HEK293T (cell line): Measurements from ENCODE around the gene SLC13A3.

ENCODE experiments used
- ARNT ChIP-seq: fragments of 450-650 bp; IDR thresholded peaks from 2 replicates; pipeline ENCODE4 v1.6.1; 2017; ENCODE audit warnings: mild to moderate bottlenecking
- ELF4 ChIP-seq: fragments of 450-650 bp; IDR thresholded peaks from 2 replicates; pipeline ENCODE4 v1.6.1; 2017; ENCODE audit warnings: antibody characterized with exemption
- FOXM1 ChIP-seq: fragments of 450-650 bp; IDR thresholded peaks from 2 replicates; pipeline ENCODE4 v1.6.1; 2017; ENCODE audit warnings: mild to moderate bottlenecking, borderline replicate concordance
- SP1 ChIP-seq: fragments of 450-650 bp; IDR thresholded peaks from 2 replicates; pipeline ENCODE4 v1.6.1; 2017
- SUZ12 ChIP-seq: fragments of 450-650 bp; IDR thresholded peaks from 2 replicates; pipeline ENCODE4 v1.6.1; 2016; ENCODE audit warnings: mild to moderate bottlenecking
- TF ChIP-seq, protein P1 (sequence below): fragments of 450-650 bp; IDR thresholded peaks from 2 replicates; pipeline ENCODE4 v1.6.1; 2016

DNA sequence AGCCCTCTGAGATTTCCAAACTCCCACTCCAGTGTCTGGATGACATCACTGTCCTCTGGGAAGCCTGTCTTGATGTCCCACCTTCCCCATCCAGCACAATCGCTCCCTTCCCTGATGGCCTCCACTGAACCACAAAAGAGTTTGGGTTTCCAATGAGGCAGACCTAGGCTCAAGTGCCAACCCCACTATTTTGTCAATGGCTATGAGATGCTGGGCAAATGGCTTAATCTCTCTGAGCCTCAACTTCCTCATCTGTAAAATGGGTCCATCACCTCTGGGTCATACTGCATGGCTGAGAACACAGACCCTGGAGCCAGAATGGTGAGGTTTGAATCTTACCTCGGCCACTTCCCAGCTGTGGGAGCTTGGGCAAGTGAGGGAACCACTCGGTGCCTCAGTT, 11.7 kb downstream of the SLC13A3 start:
- no peak for TF ChIP-seq ELF4
- no peak for TF ChIP-seq FOXM1
- TF ChIP-seq ARNT = no peak
- TF ChIP-seq, protein P1, sequence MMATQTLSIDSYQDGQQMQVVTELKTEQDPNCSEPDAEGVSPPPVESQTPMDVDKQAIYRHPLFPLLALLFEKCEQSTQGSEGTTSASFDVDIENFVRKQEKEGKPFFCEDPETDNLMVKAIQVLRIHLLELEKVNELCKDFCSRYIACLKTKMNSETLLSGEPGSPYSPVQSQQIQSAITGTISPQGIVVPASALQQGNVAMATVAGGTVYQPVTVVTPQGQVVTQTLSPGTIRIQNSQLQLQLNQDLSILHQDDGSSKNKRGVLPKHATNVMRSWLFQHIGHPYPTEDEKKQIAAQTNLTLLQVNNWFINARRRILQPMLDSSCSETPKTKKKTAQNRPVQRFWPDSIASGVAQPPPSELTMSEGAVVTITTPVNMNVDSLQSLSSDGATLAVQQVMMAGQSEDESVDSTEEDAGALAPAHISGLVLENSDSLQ = no peak
- TF ChIP-seq SUZ12 = no peak
- TF ChIP-seq SP1 = no peak
